Gastrocnemius medialis (tissue), 4 donors: ENCODE data around the gene CHN2.

ENCODE experiments used
- POLR2A ChIP-seq, 2 donors: fragments of 450-650 bp; IDR thresholded peaks; one replicate each; pipeline ENCODE4 v1.6.1; 2017; ENCODE audit warnings: antibody characterized with exemption in 2 of 2, mild to moderate bottlenecking in 2 of 2, moderate library complexity in 2 of 2
- TF ChIP-seq, protein P1 (sequence below), 5 experiments: fragments of 450-650 bp in 3 of 5; fragments of 200-600 bp in 2 of 5; sonication (generic) in 2 of 5; IDR thresholded peaks in 4 of 5; conservative IDR thresholded peaks in 1 of 5; 1 replicate in 4 of 5; 2 replicates in 1 of 5; pipeline ENCODE4 v1.5.1; 2016 to 2019; ENCODE audit warnings: antibody characterized with exemption in 5 of 5, mild to moderate bottlenecking in 3 of 5, moderate library complexity in 3 of 5

DNA sequence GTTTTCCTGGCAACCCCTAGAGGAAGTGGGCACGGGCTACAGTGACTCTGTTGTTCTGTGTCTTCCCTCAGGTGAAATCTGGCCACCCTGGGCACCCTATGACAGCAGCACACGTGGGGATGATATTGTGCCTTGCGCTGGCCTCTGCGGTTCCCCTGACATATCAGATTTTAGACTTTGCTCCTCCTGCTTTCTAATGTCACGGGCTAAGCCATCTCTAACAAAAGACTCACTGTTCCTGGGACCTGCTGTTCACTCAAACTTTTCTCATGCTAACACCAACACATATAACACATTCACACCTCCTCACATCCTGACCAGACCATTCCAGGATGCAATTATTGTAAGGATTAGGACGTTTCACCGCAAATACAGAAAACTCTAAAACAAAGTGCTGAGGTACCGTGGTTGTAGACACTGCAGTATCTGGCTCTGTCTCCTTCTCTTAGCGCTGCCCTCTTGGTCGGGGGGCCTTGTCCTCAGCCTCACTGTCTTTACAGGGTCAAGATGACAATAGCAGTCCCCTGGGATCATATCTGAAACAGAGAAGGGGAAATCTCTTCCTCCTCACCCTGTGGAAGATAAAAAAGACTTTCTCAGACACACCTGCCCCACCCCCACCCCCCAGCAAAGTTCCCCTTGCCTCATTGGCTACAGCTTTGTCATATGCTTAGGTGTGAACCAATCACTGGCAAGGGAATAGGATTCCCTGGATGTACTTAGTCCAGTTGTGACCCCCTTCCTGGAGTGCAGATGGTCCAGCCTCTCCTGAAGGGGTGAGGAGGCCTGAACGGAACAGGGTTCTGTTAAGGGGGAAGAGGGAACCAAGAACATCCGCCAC is 14.1 kb downstream of the CHN2 start:
- TF ChIP-seq, protein P1, sequence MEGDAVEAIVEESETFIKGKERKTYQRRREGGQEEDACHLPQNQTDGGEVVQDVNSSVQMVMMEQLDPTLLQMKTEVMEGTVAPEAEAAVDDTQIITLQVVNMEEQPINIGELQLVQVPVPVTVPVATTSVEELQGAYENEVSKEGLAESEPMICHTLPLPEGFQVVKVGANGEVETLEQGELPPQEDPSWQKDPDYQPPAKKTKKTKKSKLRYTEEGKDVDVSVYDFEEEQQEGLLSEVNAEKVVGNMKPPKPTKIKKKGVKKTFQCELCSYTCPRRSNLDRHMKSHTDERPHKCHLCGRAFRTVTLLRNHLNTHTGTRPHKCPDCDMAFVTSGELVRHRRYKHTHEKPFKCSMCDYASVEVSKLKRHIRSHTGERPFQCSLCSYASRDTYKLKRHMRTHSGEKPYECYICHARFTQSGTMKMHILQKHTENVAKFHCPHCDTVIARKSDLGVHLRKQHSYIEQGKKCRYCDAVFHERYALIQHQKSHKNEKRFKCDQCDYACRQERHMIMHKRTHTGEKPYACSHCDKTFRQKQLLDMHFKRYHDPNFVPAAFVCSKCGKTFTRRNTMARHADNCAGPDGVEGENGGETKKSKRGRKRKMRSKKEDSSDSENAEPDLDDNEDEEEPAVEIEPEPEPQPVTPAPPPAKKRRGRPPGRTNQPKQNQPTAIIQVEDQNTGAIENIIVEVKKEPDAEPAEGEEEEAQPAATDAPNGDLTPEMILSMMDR (IDR thresholded peaks at IDR 0.05 in 4 of 5, conservative IDR thresholded peaks at IDR 0.05 in 1 of 5): no peak
- TF ChIP-seq POLR2A (IDR thresholded peaks at IDR 0.05): no peak
